ENCODE measurements around the gene CTDSPL. TPM values are rescaled to one million over a fixed set of nuclear protein-coding genes. Genes with fewer than 3 reads are reported as not detected.

CTDSPL gene
- total RNA-seq, 6 experiments from 2014 or later: 30.3 to 38.8 (median 36.2) TPM

DNA sequence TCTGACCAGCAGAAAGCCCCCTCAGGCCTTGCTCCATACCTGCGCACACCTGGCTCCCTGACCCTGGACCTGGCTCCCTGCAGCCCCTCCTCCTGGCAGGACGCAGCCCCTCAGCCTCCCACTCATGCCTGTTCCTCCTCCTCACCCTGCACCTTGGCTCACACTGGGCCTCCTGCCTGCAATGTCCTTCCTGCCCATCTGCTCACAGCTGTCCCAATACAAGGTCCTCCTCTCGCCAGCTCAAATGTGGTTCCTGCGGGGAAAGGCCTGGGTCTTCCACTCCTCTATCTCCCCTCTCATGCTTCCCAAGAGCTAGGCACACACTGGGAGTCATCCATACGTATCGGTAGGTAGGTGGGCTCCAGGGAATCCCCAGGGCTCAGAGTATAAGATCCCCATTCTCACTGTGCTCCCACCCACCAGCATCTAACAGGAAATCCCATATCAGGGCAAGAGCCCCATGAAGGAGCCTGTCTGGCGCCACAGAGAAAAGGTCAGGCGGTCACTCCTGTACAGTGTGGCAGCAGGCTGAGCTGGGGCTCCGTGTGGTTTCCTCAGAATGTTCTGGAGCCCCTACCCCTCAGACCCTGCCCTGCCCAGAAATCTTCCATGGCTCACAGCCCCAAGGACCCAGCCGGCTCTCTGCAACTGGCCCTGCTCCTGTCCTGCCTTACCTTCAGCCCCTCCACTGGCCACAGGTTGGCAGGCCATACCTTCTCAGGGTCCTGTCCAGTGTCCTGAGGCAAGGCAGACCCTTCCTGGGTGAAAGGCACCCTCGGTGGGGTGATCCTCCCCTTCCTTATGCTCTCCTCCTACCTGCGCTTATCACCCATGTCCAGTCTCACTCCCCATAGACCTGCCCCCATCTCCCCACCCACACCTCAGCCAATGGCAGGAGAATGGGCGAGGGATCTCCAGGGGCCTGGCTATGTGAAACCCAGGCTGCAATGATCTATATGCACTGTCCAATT lies 156.9 kb downstream of the CTDSPL start:
- H3K4me3 Mint-ChIP-seq: no peak overlapping the region
- H3K27ac Mint-ChIP-seq: no peak overlapping the region
- H3K36me3 Mint-ChIP-seq (ENCODE audit: low read depth): peaks cover 28% of the 10 kb centered on the region
- TF ChIP-seq, protein P1, sequence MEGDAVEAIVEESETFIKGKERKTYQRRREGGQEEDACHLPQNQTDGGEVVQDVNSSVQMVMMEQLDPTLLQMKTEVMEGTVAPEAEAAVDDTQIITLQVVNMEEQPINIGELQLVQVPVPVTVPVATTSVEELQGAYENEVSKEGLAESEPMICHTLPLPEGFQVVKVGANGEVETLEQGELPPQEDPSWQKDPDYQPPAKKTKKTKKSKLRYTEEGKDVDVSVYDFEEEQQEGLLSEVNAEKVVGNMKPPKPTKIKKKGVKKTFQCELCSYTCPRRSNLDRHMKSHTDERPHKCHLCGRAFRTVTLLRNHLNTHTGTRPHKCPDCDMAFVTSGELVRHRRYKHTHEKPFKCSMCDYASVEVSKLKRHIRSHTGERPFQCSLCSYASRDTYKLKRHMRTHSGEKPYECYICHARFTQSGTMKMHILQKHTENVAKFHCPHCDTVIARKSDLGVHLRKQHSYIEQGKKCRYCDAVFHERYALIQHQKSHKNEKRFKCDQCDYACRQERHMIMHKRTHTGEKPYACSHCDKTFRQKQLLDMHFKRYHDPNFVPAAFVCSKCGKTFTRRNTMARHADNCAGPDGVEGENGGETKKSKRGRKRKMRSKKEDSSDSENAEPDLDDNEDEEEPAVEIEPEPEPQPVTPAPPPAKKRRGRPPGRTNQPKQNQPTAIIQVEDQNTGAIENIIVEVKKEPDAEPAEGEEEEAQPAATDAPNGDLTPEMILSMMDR (IDR thresholded peaks at IDR 0.05): no peak
- no peak for DNase-seq
- H3K4me1 Mint-ChIP-seq (ENCODE audit: low read depth): peaks cover 4% of the 10 kb centered on the region
- no peaks in the 10 kb centered on the region for H3K9me3 Mint-ChIP-seq
- 0 out of 2 replicates have a peak, but pooled peaks cover 2% of the 10 kb centered on the region for H3K27me3 Mint-ChIP-seq (ENCODE audit: insufficient read depth)

DNA sequence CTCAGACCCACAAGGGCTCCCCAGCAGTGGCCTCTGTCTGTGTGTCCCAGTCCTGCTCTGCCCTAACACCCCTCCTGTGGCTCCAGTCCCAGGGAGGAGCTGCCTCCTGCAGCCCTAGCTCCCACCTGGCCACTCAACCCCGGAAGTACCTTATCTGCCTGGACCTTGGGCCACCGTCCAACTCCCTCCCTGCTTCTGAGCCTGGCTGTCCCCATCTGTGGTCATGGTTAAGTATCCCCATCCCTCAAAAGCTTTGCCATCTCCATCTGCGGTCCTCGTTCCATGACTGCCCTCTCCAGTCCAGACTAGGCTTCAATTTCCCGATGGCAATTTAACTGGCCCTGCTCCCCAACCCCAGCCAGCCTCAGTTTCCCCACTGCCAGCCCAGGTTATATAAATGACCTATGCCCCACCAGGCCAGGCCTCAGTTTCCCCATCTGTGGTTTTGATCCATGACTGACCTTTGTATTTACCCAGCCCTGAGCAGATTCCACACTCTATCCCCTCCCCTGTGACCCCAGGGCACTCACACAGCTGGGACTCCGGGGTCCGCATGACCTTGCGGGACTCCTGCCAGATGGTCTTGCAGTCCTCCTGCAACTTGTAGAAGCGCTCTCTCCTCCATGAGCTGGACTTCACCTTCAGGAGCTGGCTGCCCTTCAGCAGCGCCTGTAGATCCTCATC lies 158.1 kb downstream of the CTDSPL start:
- H3K4me3 Mint-ChIP-seq: no peak overlapping the region
- H3K36me3 Mint-ChIP-seq (ENCODE audit: low read depth): peaks cover 20% of the 10 kb centered on the region
- H3K9me3 Mint-ChIP-seq: no peaks in the 10 kb centered on the region
- H3K4me1 Mint-ChIP-seq (ENCODE audit: low read depth): peaks cover 9% of the 10 kb centered on the region
- 0 out of 2 replicates have a peak, but pooled peaks cover 2% of the 10 kb centered on the region for H3K27me3 Mint-ChIP-seq (ENCODE audit: insufficient read depth)
- no peak for DNase-seq
- TF ChIP-seq, protein P1 (IDR thresholded peaks at IDR 0.05): no peak
- no peak overlapping the region for H3K27ac Mint-ChIP-seq

DNA sequence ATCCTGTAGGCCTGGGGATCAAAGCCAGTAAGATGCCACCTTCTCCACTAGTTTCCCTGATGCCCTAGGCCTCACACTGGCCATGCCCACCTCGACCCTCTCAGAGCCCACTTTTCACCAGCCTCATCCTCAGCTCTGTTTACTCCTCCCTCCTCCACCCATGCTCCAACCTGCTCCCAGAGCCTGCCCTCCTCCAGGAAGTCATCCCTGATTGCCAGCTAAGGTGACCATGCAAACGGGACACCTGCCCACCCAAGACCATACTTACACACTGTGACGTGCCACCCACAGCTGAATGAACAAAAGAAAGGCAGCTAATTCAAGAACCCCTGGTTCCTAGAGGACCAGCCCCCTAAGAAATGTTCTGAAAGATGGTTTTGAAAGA lies 158.7 kb downstream of the CTDSPL start:
- Mint-ChIP-seq H3K4me1 (ENCODE audit: low read depth) (peaks cover 12% of the 10 kb centered on the region), H3K4me3 (no peak overlapping the region), H3K27ac (no peak overlapping the region), H3K27me3 (ENCODE audit: insufficient read depth) (0 out of 2 replicates have a peak, but pooled peaks cover 2% of the 10 kb centered on the region), H3K36me3 (ENCODE audit: low read depth) (peaks cover 15% of the 10 kb centered on the region), H3K9me3 (no peaks in the 10 kb centered on the region)
- TF ChIP-seq, protein P1 (IDR thresholded peaks at IDR 0.05): no peak
- no peak for DNase-seq

DNA sequence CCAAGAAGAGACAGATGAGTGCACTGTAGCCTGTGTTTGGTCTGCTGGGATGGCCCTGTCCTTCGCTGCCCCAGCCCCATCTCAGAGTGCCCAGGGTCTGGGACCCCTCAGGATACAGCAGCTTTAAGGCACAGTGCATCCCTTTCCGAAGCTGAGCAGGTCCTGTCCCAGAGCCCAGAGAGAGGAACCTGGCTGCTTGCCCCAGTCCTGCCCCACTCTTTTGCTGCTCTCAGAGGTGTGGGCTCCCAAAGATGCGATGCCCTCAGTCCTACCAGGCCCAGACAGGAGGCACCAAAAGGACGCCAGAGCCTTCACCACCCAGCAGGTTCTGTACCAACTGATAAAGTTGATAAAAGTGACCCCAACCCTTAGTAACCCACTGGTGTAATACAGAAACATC lies 159.5 kb downstream of the CTDSPL start:
- H3K27me3 Mint-ChIP-seq (ENCODE audit: insufficient read depth): no peaks in the 10 kb centered on the region
- TF ChIP-seq, protein P1 (IDR thresholded peaks at IDR 0.05): no peak
- H3K27ac Mint-ChIP-seq: no peak overlapping the region
- peaks cover 8% of the 10 kb centered on the region for H3K36me3 Mint-ChIP-seq (ENCODE audit: low read depth)
- no peaks in the 10 kb centered on the region for H3K9me3 Mint-ChIP-seq
- H3K4me3 Mint-ChIP-seq: no peak overlapping the region
- peaks cover 20% of the 10 kb centered on the region for H3K4me1 Mint-ChIP-seq (ENCODE audit: low read depth)
- no peak for DNase-seq

DNA sequence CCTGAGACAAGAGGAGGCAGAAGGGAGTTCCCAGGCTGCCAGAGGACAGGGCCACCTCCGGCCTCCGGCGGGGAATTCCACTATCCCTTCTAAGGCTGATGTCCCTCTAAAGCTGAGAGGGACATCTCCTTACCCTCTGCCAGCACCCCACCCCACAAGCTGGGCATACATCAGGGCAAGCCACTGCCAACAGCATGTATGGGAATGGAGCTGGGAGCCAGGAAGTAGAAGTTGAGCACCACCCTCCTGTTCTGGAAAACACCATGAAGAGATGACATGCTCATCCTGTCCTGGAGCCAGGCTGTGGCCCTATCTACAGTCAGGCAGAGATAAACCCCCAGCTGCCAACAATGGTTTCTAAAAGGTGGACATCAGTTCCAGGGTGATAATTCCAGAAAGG lies 160.6 kb downstream of the CTDSPL start:
- Mint-ChIP-seq H3K27me3 (ENCODE audit: insufficient read depth) (no peaks in the 10 kb centered on the region), H3K4me1 (ENCODE audit: low read depth) (peaks cover 20% of the 10 kb centered on the region), H3K9me3 (no peaks in the 10 kb centered on the region), H3K4me3 (no peak overlapping the region), H3K27ac (no peak overlapping the region), H3K36me3 (ENCODE audit: low read depth) (no peaks in the 10 kb centered on the region)
- no peak for DNase-seq
- TF ChIP-seq, protein P1 (IDR thresholded peaks at IDR 0.05): no peak

Measured in HFFc6 (cell line).